GM18502 (cell line): ENCODE data around the gene VWA8.
"Not testable (repeated sequence)": the region's sequence is repeated elsewhere in the genome, so short reads cannot be mapped to it uniquely, and the experiment has no call there.

Experiments
- ATAC-seq: cut with Tn5 transposase; IDR thresholded peaks from one replicate; pipeline ENCODE4 v1.9.1; 2021; ENCODE audit warnings: mild to moderate bottlenecking; ENCODE audit not compliant: unreplicated experiment, poor library complexity

The VWA8 gene

DNA sequence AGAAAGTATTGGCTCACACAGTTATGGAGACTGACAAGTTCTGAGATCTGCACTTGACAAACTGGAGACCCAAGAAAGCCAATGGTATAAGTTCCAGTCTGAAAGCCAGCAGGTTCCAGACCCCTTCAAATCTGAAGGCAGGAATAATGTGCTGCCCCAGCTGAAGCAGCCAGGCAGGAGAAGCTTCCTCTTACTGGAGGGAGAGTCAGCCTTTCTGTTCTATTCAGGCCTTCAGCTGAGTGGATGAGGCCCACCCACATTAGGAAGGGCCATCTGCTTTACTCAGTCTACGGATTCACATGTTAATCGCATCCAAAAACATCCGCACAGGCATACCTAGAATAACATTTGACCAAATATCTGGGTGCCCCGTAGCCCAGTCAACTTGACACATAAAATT lies 8.2 kb upstream of the VWA8 start:
- ATAC-seq, result no peak

DNA sequence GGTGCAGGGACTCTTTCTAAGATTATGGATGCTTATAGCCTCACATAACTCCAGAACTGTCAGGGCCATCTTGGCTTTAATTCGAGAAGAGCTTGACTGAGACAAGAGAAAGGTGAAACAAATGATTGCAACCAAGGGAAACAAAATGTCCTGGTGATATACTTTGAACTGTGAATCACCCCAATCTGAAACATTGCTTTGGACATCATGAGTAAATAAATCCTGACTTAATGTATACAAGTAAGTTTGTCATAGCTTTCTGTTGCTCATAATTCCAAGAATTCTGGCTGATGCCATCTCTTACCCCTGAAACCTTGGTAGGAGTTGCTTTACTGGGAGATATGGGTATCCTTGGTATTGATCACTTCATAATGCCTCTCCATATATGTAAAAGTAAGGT lies 5.8 kb upstream of the VWA8 start:
- no peak for ATAC-seq

DNA sequence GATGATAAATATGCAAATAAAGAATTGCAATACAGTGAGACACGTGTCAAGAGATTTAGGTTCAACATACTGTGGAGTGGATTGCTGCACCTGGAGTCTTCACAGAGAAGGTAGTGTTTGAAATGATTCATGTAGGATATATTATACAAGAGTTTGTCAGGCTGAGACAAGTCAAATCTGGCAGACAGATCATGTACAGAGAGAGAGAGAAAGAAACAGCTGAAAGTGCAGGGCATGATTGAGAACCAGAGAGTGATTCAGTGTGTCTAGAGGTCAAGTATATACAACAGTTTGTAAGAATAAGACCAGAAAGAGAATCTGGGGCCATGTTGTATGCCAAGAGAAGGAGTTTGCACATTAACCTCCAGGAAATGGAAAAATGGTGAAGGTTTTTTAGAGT lies 2.1 kb upstream of the VWA8 start:
- ATAC-seq, result no peak

GRCh38 chr13:41961466-41961760 lies 504 bp upstream of the VWA8 start:
- ATAC-seq, result no peak

GRCh38 chr13:41960211-41960636 lies 685 bp downstream of the VWA8 start:
- peak; percentile 12 for ATAC-seq

DNA sequence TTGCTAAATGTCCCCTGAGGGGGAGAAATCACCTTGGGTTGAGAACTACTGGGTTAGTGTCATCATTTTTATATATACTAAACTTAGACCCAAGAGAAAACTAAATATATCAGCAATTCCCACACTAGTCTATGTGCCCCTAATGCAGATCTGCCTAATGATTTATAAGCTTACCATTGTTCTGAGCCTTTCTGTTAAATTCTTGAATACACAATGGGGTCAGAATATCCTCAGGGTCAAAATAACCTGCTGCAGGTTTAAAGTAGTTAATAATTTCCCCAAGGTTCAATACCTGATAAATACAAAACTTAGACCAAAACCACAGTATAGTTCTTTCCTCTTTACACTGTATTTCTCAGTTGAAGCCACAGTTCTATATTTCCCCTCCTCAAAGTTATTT lies 4.6 kb downstream of the VWA8 start:
- no peak for ATAC-seq

GRCh38 chr13:41955605-41956004 lies 5.3 kb downstream of the VWA8 start:
- ATAC-seq, result no peak

DNA sequence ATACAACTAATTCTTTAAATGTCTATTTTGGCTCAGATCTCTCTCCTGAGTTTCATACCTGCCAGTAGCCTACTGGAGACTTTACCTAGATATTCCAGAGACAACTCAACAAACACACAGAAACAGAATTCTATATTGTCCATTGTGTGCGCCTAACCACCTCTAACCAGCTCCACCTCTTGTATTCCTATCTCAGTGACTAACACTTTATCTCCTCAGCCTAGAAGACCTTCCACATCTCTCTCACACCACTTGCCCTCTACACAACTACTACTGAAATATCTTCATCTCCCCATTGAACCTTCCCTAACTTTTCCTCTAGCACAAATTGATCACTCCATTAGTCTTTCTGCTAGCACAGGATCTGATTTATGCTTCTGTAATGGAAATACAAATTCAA lies 6.7 kb downstream of the VWA8 start:
- ATAC-seq, result no peak

- ATAC-seq, result no peak
Observed at GRCh38 chr13:41952749-41953148, 8.2 kb downstream of the VWA8 start.

GRCh38 chr13:41949104-41949503 lies 11.8 kb downstream of the VWA8 start:
- not testable (repeated sequence) for ATAC-seq

- ATAC-seq, result no peak
Observed at GRCh38 chr13:41945926-41946325, 15.0 kb downstream of the VWA8 start.

DNA sequence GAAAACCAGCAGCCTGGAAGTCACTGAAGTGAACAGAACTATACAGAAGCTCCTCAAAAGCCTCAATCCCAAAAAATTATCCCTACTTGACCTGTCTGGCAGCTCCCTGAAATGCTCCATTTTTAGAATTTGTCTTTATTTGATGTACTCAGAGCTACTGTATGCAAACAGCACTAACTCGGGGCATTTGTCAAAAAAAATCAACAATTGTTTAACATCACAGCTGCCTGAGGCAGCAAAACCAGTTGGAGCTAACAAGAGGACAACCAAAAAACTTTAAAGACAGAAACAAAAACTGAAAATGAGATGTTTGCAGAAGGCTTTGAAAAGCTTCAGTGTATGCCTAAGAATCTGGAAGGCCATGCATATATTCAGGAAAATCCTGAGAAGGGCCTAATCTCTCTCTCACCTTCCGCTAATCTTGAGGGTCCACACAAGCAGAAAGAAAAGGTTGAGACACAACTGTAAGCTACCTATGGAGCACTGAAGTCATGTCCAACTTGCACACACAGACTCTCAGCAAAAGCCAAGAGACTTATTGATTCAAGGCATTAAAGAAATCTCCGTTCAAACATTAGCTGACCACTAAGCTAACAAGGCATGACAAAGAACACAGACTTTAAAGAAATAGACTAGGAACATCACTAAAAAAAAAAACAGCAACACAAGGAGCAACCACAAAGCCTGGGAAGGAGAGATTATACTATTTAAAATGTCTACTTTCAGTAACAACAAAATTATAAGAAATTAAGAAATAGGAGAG lies 16.1 kb downstream of the VWA8 start:
- ATAC-seq, result no peak

- ATAC-seq, result no peak
Observed at GRCh38 chr13:41944229-41944628, 16.7 kb downstream of the VWA8 start.

- no peak for ATAC-seq
Observed at GRCh38 chr13:41942462-41943094, 18.3 kb downstream of the VWA8 start.

DNA sequence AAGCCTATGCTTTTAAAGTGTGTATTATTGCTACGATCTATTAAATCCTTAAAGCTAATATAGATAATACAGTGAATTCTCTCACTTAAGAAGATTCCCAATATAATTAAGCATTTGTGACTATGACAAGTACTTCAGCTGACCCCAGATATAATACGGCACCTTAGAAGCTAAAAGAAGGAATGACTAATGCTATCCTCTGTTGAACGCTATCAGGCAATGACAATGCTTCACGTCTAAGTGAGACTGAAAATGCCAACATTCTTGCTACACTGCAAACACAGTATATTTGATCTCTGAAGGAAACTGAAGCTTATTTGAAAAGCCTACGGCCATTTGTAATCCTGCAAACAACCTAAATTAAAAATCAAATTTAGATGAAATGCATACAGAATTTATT lies 19.7 kb downstream of the VWA8 start:
- no peak for ATAC-seq

- ATAC-seq, result no peak
Observed at GRCh38 chr13:41939398-41939797, 21.5 kb downstream of the VWA8 start.

- ATAC-seq, result no peak
Observed at GRCh38 chr13:41938918-41939317, 22.0 kb downstream of the VWA8 start.

DNA sequence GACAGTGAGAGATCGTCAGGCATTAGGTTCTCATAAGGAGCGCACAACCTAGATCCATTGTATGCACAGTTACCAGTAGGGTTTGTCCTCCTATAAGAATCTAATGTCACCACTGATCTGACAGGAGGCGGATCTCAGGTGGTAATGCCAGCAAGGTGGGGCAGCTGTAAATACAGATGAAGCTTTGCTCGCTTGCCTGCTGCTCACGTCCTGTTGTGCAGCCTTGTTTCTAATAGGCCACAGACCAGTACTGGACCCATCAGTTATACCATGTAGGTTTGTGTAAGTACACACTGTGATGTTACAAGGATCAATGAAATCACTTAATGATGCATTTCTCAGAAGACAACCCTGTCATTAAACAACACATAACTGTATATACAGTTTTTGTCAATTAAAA lies 23.5 kb downstream of the VWA8 start:
- ATAC-seq, result no peak

- ATAC-seq, result no peak
Observed at GRCh38 chr13:41935501-41935900, 25.4 kb downstream of the VWA8 start.

GRCh38 chr13:41934994-41935393 lies 25.9 kb downstream of the VWA8 start:
- no peak for ATAC-seq

DNA sequence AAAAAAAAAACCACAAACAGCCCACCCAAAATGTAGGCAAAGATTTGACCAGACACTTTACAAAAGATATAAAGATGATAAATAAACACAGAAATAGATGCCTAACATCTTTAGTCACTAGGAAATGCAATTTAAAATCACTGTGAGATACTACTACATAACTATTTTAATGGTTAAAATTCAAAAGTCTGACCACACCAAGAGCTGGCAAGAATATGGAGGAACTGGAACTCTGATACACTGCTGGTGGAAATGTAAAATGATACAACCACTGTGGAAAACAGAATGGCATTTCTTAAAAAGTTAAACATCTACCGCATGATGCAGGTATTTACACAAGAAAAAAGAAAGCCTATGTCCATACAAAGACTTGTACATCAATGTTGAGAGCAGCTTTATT lies 26.8 kb downstream of the VWA8 start:
- no peak for ATAC-seq

DNA sequence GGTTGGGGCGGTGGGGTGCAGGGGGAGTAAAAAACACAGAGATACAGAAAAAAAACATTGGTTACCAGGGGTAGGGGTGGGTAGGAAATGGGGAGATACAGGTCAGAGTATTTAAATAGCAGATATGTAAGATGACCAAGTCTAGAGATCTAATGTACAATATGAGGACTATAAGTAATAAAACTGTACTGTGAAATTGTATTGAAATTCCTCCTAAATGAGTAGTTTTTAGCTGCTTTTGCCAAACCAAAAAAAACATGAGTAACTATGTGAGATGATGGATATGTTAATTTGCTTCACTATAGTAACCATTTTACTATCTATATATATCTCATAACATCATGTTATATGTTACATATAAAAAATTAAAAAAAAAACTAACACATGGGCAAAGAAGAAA lies 29.6 kb downstream of the VWA8 start:
- no peak for ATAC-seq
